Measurements from ENCODE around the gene CCDC141.

- TF ChIP-seq CTCF (IDR thresholded peaks at IDR 0.05; ENCODE audit: low read depth, low read length): no peak
- TF ChIP-seq MYC (IDR thresholded peaks at IDR 0.05; ENCODE audit: low read depth, low read length): no peak
- TF ChIP-seq MAX (IDR thresholded peaks at IDR 0.05; ENCODE audit: low read depth, low read length): no peak
Measured at GRCh38 chr2:178998539-178998938, 51.4 kb downstream of the CCDC141 start.
